Measurements from ENCODE around the gene DNTT.
"Not testable (repeated sequence)": the region's sequence is repeated elsewhere in the genome, so short reads cannot be mapped to it uniquely, and the experiment has no call there.

Gene DNTT

GRCh38 chr10:96276426-96276825, 27.8 kb upstream of the DNTT start:
- DNase-seq (ENCODE audit: low read depth in 2 of 2) = no peak

- no peak for DNase-seq (ENCODE audit: low read depth in 2 of 2)
Measured at GRCh38 chr10:96276831-96277230, 27.4 kb upstream of the DNTT start.

GRCh38 chr10:96279191-96279641, 25.0 kb upstream of the DNTT start:
- no peak for DNase-seq (ENCODE audit: low read depth in 2 of 2)

GRCh38 chr10:96280859-96281258, 23.4 kb upstream of the DNTT start:
- DNase-seq (ENCODE audit: low read depth in 2 of 2) = no peak

GRCh38 chr10:96281444-96282029, 22.7 kb upstream of the DNTT start:
- no peak for DNase-seq (ENCODE audit: low read depth in 2 of 2)

- DNase-seq (ENCODE audit: low read depth in 2 of 2) = no peak
Measured at GRCh38 chr10:96283351-96283750, 20.9 kb upstream of the DNTT start.

- no peak for DNase-seq (ENCODE audit: low read depth in 2 of 2)
Measured at GRCh38 chr10:96283756-96284155, 20.5 kb upstream of the DNTT start.

GRCh38 chr10:96285331-96285752, 18.9 kb upstream of the DNTT start:
- DNase-seq (ENCODE audit: low read depth in 2 of 2) = no peak

- DNase-seq (ENCODE audit: low read depth in 2 of 2) = no peak
Measured at GRCh38 chr10:96287392-96288105, 16.7 kb upstream of the DNTT start.

- no peak for DNase-seq (ENCODE audit: low read depth in 2 of 2)
Measured at GRCh38 chr10:96288151-96288621, 16.0 kb upstream of the DNTT start.

- no peak for DNase-seq (ENCODE audit: low read depth in 2 of 2)
Measured at GRCh38 chr10:96289218-96289910, 14.9 kb upstream of the DNTT start.

GRCh38 chr10:96290368-96291133, 13.7 kb upstream of the DNTT start:
- no peak for DNase-seq (ENCODE audit: low read depth in 2 of 2)

GRCh38 chr10:96292971-96293920, 11.0 kb upstream of the DNTT start:
- no peak for DNase-seq (ENCODE audit: low read depth in 2 of 2)

GRCh38 chr10:96295475-96295874, 8.8 kb upstream of the DNTT start:
- no peak for DNase-seq (ENCODE audit: low read depth in 2 of 2)

- no peak for DNase-seq (ENCODE audit: low read depth in 2 of 2)
Measured at GRCh38 chr10:96297486-96297885, 6.7 kb upstream of the DNTT start.

GRCh38 chr10:96298362-96298761, 5.9 kb upstream of the DNTT start:
- no peak for DNase-seq (ENCODE audit: low read depth in 2 of 2)

GRCh38 chr10:96299383-96299782, 4.9 kb upstream of the DNTT start:
- no peak for DNase-seq (ENCODE audit: low read depth in 2 of 2)

GRCh38 chr10:96301616-96302015, 2.6 kb upstream of the DNTT start:
- no peak for DNase-seq (ENCODE audit: low read depth in 2 of 2)

GRCh38 chr10:96305019-96305418, 785 bp downstream of the DNTT start:
- DNase-seq (ENCODE audit: low read depth in 2 of 2) = no peak

- no peak for DNase-seq (ENCODE audit: low read depth in 2 of 2)
Measured at GRCh38 chr10:96306516-96306915, 2.3 kb downstream of the DNTT start.

- DNase-seq (ENCODE audit: low read depth in 2 of 2) = not testable (repeated sequence)
Measured at GRCh38 chr10:96308854-96309253, 4.6 kb downstream of the DNTT start.
